ENCODE measurements around the gene CDKL5.
"Not testable (repeated sequence)": the region's sequence is repeated elsewhere in the genome, so short reads cannot be mapped to it uniquely, and the experiment has no call there.

CDKL5 gene

GRCh38 chrX:18575744-18576143 lies 150.3 kb downstream of the CDKL5 start:
- no peak for DNase-seq (ENCODE audit: low read depth)

DNA sequence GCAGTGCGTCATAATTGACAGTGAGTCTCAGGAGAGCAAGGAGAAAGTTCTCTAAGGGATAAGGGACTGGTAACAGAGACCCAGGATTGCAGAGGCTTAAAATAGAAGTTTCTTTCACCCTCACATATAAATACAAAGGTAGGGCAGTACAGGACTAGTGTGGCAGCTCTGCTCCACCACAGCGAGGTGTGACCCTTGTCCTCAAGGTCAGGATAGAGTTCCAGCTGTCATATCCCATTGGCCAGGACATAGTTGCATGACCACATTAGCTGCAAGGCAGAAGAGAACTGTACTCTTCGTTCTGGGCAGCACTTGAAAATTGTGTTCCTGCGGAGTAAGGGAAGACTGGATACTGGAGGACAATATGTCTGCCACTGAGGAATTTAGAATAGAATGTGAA lies 152.0 kb downstream of the CDKL5 start:
- DNase-seq (ENCODE audit: low read depth): no peak

GRCh38 chrX:18578546-18578945 lies 153.1 kb downstream of the CDKL5 start:
- DNase-seq (ENCODE audit: low read depth): no peak

- DNase-seq (ENCODE audit: low read depth): no peak
These were observed 154.1 kb downstream of the CDKL5 start for GRCh38 chrX:18579495-18579894.

GRCh38 chrX:18582910-18583493 lies 157.6 kb downstream of the CDKL5 start:
- no peak for DNase-seq (ENCODE audit: low read depth)

DNA sequence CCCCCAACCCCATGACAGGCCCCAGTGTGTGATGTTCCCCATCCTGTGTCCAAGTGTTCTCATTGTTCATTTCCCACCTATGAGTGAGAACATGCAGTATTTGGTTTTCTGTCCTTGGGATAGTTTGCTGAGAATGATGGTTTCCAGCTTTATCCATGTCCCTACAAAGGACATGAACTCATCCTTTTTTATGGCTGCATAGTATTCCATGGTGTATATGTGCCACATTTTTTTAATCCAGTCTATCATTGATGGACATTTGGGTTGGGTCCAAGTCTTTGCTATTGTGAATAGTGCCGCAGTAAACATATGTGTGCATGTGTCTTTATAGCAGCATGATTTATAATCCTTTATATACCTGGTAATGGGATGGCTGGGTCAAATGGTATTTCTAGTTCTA lies 163.9 kb downstream of the CDKL5 start:
- not testable (repeated sequence) for DNase-seq (ENCODE audit: low read depth)

DNA sequence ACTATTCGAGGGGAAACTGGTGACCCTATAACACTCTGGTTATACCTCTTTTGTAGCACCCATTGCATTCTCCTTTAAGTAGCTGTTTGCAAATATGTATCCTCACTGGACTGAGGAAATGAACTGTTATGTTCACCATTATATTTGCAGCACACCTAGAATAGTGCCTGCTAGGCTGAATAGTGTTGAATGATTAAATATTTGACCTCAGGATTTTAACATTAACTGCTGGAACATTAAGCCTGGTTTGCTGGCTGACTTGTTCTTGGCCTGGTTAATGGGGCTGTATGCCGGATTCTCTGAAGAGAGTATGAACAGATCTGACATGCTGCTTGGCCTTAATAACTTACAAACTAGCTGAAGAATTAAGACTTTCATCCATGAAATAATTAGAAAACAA lies 166.4 kb downstream of the CDKL5 start:
- no peak for DNase-seq (ENCODE audit: low read depth)

DNA sequence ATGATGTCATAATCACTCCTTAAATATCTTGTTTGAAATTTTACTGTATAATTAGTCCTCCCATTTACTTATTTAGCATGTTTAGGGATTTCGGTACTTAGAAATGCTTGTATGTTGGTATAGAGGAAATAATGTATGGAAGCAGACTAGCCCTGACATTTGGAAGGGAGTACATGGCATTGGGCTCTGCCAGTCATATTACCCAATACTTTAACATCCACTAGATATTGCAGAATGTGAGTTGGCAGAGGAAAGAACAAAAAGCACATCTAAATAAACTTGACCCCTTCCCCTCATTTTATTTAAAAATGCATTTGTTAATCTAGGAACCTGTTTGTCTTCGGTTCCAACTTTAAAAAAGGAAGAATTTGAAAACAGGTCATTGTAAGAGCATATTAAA lies 168.7 kb downstream of the CDKL5 start:
- DNase-seq (ENCODE audit: low read depth): no peak

GRCh38 chrX:18596096-18596495 lies 170.7 kb downstream of the CDKL5 start:
- DNase-seq (ENCODE audit: low read depth): no peak

GRCh38 chrX:18598413-18598812 lies 173.0 kb downstream of the CDKL5 start:
- DNase-seq (ENCODE audit: low read depth): no peak

- DNase-seq (ENCODE audit: low read depth): no peak
These were observed 182.6 kb downstream of the CDKL5 start for GRCh38 chrX:18607966-18608365.

DNA sequence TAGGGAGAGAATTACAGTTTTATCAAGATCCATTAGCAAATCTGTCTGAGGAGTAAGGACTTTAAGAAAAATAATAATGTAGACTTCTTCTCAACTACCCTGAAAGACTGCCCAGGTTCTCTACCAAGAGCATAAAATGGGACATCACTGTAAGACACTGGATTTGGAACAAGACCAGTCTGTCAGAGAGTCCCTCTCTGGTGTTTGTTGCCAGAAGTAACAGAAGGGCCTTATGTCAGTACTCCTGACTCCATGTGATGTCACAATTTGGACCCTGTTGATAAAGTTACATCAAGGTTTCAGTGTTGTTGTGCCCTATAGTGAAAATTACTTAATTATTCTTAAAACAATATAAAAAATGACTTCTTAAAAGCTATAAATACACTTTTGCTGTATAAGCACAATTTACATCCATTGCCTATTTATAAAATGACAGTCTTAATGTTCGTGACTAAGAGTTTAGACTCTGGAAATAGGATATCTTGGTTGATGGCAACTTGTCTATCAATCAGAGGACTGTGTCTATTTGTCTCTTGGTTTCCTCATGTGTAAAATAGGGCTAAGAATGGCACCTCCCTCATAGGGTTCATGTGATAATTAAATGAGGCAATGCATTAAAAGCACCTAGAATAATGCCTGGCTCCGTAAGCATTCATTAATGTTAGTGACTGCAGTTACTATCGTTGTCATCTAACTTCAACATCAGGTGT lies 188.7 kb downstream of the CDKL5 start:
- DNase-seq (ENCODE audit: low read depth): no peak

DNA sequence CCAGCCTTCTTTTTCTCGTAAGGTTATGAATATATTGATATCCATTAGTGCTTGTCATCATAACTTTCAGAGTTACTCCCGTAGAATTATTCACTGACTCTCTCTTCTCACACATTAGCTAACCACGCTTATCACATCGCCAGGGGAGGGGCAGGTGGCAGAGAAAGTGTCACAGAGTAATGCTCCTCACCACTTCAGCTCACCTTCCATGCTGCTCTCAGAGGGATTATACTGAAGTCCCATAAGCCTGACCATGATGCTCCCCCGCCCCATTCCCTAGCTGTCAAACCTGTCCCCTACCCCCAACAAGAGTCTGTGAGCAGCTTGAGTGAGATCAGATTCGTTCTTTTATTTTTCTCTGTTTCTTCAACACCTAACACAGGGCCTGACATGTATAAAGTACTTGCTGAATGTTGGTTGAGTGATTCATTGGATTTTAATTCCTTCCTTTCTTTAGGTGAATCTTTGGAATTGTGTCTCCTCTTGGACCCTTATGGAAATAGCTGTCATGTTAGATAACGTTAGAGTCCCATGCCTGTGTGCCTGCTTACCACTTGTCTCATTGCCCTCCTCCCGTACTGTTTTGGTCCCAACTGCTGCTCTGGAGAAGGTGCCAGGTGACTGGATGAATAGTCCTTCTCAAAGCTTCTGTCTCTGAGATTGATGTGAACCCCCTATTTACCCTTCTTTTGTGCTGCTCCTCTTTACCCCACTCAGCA lies 191.4 kb downstream of the CDKL5 start:
- DNase-seq (ENCODE audit: low read depth): no peak

DNA sequence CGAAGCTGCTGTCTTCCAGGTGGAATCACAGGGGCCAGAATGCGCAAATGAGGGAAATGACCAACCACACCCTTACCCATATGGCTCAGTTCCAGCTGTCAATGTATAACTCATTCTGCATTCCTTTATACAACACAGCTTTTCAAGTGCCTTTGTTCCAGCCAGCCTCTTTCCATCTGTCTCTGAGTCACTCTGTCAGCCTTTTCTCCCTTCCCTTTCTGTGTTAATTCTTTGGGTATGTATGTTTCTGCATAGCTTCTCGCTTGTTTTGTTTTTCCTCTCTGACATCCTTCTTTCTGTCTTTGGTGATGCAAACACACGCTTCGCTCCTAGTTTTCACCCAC lies 192.0 kb downstream of the CDKL5 start:
- peak; percentile 9 for DNase-seq (ENCODE audit: low read depth)

DNA sequence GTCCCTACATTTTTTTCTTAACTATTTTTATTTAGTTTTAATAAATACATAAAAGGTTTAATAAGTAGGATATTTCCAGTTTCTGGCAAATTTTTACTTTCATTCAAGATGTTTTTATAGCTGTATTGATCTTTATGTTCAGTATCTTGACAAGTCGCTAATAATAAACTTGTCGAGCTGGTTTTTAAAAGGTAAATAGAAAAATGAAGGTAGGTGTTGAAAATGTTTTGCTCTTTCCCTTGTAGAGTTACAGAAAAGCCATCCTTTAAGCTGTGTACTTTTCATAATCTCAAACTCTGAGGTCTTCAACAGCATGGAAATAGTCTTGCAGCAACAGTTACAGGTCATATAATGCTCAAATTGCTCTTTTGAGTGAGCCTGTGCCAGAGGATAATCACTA lies 193.9 kb downstream of the CDKL5 start:
- no peak for DNase-seq (ENCODE audit: low read depth)

DNA sequence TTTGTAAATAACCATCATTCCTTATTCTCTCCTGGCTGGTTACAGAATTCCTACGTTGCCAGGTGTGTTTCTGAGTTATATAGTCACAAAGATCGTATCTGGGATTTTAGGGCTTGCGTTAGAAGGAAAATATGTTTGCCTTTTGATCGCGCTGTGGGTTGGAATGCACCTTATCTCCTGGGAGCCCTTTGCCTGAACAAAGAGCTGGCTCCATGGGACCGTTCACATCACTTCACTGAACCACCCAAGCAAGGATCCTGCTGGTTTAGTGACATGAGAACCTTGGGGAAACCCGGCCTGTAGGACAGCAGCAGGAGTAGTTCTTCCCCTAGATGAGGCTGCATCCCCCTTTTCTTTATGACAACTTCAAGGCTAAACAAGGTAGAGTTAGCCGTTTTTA lies 194.9 kb downstream of the CDKL5 start:
- DNase-seq (ENCODE audit: low read depth): no peak

- no peak for DNase-seq (ENCODE audit: low read depth)
These were observed 199.2 kb downstream of the CDKL5 start for GRCh38 chrX:18624599-18624998.

DNA sequence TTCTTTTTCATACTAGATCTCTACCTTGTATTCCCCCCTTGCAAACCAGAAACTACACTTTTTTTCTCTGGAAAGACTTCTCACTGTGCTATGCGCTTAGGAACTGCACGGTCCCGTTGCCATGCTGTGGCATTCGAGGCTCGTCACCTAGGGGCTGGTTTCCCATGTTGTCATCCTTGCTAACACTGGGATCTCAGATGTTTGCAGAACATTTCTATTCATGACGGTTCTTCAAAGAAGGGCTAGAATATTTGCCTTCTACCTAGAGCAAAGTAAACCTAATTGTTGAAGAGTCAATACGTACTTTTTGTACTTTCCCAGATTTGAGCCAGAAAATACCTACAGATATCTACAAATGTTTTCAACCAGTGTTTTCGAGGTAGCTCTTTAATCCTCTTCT lies 205.5 kb downstream of the CDKL5 start:
- DNase-seq (ENCODE audit: low read depth): no peak

- no peak for DNase-seq (ENCODE audit: low read depth)
These were observed 213.0 kb downstream of the CDKL5 start for GRCh38 chrX:18638398-18638797.

DNA sequence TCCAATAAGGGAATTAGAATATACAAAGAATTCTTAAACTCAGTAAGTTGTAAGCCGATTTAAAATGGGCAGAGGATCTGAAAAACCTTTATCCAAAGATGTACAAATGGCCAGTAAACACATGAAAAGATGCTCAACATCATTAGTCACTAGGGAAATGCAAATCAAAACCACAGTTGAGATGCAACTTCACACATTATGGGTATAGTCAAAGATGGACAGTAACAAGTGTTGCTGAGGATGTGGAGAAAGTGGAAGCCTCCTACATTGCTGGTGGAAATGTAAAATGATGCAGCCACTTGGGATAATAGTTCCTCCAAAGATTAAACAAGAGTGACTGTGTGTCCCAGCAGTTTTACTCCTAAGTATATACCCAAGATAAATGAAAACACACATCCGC lies 213.9 kb downstream of the CDKL5 start:
- DNase-seq (ENCODE audit: low read depth): no peak

DNA sequence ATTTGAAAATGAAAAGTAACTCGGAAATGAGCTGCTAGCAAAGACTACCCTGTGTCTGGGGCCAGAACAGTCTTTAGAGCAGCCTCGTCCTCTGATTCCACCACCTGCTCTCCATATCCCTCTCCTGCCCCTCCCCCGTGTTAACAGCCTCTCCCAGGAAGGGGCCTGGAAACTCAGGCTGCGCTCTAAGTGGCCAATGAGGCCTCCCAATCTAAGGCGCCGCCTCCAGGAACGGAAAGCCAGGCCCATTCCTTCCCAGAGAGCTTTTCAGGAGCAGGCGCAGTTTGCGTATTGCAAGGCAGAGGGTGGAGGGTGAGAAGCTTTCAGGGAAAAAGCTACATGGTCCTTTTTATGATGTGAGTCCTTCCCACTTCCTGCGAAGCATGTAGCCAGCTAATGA lies 215.3 kb downstream of the CDKL5 start:
- DNase-seq (ENCODE audit: low read depth): no peak

GRCh38 chrX:18643243-18643642 lies 217.8 kb downstream of the CDKL5 start:
- no peak for DNase-seq (ENCODE audit: low read depth)

GRCh38 chrX:18643853-18644252 lies 218.4 kb downstream of the CDKL5 start:
- DNase-seq (ENCODE audit: low read depth): no peak

GRCh38 chrX:18647621-18648020 lies 222.2 kb downstream of the CDKL5 start:
- DNase-seq (ENCODE audit: low read depth): no peak
